ENCODE results near the gene HOMEZ.
A peak's percentile ranks its signal among the peaks of the same experiment; 100 is the strongest.
"Not testable (repeated sequence)": the region's sequence is repeated elsewhere in the genome, so short reads cannot be mapped to it uniquely, and the experiment has no call there.

HOMEZ gene, protein sequence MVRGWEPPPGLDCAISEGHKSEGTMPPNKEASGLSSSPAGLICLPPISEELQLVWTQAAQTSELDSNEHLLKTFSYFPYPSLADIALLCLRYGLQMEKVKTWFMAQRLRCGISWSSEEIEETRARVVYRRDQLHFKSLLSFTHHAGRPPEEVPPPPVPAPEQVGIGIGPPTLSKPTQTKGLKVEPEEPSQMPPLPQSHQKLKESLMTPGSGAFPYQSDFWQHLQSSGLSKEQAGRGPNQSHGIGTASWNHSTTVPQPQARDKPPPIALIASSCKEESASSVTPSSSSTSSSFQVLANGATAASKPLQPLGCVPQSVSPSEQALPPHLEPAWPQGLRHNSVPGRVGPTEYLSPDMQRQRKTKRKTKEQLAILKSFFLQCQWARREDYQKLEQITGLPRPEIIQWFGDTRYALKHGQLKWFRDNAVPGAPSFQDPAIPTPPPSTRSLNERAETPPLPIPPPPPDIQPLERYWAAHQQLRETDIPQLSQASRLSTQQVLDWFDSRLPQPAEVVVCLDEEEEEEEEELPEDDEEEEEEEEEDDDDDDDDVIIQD

DNA sequence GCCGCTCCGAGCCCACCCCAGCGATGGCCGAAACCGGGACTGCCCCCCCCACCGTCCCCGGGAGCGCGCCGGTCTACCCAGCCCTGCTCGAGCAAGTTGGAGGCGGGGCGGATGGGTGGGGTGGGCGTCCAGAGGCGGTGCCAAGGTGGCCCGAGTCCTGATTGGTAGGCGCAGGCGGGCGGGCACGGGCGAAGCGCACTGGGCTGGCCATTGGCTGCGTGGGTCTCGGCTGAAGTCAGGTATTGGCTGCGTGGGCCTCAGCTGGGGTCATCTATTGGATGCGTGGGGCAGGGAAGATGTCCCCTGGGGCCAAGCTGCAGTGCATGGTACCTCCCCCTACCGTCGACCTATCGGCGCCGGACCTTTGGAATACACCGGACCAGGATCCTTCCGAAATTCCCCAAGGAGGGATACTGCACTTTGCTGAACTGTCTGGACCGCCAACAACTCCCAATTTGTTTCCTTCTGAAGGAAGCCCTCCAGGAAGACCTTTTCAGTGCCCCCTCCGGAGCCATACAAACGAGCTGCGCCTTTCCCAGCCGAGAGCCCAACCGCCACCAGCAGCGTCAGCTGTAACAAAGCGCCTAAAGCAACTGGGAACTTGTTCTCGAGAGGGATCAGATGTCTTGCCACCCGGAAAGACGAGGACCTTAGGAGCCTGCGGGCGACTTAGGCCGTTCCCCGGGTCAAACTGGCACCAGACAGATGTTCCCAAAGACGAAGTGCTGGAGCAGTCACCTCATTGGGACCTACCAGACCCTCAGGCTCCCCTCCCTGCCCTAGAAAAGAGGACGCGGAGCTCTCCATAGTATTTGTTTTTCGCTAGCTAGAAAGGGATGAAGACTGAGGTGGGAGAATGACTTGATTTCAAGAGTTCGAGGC, at the start of gene HOMEZ:
Gene HOMEZ (minus strand): TSS at position 113 of the 882 bp plus-strand sequence. CDS start 180 bp downstream, outside the sequence.
- DNase-seq, result peak; percentile 98

DNA sequence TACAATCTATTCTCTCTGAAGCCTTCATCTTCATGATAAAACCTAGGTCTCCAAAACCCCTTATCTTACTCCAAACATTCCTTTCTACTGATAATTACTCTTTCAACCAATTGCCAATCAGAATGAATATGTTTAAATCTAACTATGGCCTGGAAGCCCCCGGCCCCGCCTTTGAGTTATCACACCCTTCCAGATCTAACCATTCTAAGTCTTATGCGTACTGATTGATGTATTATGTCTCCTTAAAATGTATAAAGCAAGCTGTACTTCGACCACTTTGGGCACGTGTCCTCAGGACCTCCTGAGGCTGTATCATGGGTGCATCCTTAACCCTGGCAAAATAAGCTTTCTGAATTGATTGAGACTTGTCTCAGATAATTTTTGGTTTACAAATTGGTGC, 49.7 kb upstream of the HOMEZ start:
- DNase-seq, result no peak

DNA sequence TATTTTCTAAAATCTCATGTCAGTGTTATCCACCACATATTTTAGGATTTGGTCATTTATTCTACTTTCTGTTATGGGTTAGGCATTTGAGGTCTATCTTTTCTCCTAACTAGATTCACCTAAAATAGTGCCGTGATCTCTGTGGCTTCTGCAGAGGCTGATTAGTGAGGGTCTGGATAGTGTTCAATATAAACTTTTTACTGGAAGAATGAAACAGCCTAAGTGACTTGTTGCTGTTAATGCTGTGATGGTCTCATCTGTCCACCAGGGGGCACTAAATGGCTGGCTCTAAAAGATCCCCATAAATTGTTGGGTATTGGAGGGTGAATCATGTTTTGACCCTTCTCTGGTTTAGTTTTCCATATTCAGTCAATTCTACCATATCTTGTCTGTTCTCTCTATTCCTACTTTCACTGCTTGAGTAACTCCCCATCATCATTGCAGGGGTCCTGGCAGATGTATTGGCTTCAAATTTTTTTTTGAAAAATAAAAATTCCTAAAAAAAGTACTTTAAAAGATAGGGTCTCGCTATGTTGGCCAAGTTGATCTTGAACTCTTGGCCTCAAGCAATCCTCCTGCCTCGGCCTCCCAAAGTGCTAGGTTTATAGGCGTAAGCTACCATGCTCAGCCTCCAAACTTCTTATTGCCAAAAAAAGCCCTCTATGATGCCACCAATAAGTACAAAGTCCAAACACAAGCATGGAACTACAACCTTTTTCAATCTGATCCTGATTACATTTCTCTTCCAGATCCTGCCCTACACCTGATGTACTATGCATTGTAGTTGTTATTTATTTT, 42.2 kb upstream of the HOMEZ start:
- DNase-seq, result peak; percentile 72

DNA sequence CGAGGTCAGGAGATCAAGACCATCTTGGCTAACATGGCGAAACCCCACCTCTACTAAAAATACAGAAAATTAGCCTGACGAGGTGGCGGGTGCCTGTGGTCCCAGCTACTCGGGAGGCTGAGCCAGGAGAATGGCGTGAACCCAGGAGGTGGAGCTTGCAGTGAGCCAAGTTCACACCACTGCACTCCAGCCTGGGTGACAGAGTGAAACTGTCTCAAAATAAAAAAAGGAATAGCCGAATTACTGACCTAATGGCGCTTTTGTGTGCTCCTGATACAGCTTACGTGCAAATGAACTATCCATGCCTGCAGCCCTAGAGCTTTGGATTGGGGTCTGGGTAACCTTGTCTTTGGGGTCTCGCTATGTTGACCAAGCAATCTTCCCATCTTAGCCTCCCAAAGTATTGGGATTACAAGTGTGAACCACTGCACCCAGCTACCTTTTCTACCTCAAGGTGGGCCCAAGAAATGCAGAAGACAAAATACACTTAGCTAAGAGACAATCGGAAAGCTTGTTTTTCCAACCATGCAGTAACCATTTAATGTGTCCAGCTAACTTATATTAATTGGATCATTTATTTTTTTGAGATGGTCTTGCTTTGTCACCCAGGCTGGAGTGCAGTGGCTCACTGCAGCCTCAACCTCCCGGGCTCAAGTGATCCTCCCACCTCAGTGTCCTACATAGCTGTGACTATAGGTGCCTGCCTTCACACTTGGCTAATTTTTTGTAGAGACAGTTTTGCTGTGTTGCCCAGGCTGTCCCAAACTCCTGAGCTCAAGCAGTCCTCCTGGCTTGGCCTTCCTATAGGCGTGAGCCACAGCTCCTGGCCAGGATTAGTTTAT, 40.8 kb upstream of the HOMEZ start:
- no peak for DNase-seq

DNA sequence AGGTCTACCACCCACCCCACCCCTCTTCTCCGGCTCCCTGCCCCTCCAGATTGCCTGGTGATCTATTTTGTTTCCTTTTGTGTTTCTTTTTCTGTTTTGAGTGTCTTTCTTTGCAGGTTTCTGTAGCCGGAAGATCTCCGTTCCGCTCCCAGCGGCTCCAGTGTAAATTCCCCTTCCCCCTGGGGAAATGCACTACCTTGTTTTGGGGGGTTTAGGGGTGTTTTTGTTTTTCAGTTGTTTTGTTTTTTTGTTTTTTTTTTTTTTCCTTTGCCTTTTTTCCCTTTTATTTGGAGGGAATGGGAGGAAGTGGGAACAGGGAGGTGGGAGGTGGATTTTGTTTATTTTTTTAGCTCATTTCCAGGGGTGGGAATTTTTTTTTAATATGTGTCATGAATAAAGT, 39.8 kb upstream of the HOMEZ start:
- DNase-seq, result not testable (repeated sequence)

DNA sequence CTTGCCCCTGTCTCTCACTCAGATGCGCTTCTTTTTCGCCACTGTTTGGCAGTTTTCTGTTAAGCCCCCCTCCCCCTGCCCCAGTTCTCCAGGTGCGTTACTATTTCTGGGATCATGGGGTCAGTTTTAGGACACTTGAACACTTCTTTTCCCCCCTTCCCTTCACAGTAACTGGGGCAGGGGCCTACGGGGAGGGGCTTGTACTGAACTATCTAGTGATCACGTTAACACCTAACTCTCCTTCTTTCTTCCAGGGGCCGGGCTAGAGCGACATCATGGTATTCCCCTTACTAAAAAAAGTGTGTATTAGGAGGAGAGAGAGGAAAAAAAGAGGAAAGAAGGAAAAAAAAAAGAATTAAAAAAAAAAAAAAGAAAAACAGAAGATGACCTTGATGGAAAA, 39.1 kb upstream of the HOMEZ start:
- no peak for DNase-seq

DNA sequence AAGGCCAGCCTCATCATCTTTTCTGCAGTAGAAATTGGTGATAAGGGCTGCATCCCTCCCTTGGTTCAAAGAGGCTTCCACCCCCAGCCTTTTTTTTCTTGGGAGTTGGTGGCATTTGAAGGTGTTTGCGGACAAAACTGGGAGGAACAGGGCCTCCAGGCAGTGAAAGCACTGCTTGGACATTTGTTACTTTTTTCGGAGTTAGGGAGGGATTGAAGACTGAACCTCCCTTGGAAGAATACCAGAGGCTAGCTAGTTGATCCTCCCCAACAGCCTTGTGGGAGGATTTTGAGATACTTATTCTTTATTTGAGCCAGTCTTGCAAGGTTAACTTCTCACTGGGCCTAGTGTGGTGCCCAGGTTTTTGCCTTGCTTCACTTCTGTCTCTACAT, 38.5 kb upstream of the HOMEZ start:
- DNase-seq, result no peak

DNA sequence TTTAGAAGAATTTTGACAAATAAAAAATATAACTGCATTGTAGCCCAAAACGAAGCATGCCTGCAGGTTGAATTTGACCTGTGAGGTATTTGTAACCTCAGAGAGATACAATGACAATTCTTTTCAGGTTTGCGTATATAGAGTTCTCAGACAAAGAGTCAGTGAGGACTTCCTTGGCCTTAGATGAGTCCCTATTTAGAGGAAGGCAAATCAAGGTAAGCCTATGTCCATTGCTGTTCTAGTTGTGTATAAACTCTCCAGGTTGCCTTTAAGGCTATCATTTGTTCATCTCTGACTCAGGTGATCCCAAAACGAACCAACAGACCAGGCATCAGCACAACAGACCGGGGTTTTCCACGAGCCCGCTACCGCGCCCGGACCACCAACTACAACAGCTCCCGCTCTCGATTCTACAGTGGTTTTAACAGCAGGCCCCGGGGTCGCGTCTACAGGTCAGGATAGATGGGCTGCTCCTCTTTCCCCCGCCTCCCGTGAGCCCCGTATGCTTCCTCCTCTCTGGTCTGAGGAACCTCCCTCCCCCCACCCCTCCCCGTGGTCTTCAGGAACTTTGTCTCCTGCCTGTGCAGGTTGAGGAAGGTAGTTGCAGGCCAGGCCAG, 38.0 kb upstream of the HOMEZ start:
- no peak for DNase-seq

DNA sequence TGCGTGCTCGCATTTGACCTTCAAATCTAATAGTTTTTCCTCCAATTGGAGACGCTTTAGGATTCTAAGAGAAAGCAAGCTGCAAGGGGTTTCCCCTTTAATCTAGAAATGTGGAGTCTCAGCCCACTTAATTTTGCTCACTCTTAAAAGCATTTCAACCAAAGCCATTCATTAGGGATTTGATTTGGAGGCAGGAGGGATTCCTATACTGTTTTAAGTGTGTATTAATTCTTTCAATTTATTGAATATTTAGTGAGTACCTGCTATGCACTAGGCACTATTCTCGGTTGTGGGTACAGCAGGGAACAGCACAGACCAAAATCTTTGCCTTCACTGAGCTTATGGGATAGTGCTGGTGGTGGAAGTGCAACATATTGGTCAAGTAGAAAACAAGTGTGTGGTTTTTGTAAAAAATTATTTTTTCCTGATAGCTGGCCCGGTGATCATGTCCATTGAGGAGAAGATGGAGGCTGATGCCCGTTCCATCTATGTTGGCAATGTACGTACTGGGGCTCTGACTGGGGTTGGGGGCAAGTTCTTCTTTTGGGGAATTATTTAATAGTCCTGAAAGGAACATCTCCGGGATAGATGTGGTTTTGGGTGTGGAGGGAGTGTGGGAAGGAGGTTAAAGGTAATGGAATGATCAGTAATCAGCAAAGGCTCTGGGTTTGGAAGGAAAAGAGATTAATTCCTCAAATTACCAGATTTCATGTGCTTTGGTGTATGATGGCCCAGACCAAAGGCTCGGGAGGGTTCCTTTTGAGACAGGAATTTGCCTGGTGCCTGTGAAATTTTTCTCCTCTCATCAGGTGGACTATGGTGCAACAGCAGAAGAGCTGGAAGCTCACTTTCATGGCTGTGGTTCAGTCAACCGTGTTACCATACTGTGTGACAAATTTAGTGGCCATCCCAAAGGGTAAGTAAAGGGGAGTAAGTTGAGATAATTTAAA, 36.9 kb upstream of the HOMEZ start:
- no peak for DNase-seq

DNA sequence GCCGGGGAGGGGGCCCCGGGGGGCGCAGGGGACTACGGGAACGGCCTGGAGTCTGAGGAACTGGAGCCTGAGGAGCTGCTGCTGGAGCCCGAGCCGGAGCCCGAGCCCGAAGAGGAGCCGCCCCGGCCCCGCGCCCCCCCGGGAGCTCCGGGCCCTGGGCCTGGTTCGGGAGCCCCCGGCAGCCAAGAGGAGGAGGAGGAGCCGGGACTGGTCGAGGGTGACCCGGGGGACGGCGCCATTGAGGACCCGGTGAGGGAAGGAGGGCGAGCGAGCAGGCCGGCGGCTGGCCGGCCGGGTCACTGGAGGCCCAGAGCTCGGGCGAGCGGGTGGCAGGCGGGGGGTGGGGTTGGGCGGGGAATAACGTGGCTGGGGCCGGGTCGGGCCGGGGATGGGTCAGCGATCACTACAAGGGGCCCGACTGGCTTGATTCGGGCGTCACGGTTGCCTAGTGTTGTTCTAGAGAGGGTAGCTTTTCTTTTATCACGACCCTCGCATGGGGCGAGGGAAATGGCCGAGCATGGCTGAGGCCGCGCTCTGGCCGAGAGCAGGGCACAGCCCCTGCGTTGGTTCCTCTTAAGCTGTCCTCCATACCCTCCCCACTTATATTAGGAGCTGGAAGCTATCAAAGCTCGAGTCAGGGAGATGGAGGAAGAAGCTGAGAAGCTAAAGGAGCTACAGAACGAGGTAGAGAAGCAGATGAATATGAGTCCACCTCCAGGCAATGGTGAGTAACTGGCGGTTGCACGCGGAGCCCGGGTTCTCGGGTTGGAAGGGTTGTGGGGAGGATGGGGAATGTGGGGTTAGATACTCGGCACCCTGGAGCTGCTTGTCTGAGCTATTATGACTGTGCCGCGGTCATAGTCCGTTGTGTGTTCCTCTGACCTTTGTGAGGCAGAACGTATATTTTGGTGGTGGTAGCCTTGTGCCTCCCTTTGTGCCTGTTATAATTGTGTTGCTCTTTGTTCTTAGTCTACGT, 35.9 kb upstream of the HOMEZ start:
- no peak for DNase-seq

DNA sequence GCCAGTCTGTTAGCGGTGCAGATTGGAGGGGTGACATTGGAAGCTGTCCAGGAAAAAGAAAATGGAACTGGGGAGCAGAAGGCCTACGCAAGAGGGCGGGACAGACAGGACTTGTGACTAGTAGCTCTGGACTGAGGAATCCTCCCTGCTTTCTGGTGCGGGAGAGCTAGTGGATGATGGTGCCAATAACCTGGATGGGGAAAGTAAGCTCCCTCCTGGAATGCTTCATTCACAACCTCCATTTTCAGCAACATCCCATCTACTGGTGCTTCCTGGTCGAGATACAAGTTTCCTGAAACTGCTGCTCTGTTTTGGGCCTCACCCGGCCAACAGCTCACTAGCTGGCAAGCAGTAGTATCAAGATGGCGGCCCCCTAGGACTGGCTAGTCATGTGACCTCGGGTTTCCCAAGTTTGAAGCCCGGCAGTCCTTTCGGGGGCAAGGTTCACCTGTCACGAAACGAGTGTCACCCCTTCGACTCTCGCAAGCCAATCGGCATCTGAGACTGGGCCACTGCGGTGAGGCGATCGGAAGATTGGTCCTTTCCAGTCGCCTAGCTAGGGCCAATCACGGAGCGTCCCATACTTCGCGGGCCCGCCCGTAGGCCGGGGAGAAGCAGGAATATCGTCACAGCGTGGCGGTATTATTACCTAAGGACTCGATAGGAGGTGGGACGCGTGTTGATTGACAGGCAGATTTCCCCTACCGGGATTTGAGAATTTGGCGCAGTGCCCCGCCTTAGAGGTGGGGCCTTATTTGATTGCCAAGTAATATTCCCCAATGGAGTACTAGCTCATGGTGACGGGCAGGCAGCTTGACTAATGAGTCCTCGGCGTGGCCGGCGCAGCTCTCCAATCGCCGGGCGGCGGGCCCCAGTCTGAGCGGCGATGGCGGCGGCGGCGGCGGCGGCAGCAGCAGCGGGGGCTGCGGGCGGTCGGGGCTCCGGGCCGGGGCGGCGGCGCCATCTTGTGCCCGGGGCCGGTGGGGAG, 34.9 kb upstream of the HOMEZ start, which contains the start of gene PABPN1:
Gene PABPN1 (plus strand): TSS at position 874 of the 988 bp plus-strand sequence. CDS start 13 bp downstream, at position 887.
- DNase-seq, result peak; percentile 99

DNA sequence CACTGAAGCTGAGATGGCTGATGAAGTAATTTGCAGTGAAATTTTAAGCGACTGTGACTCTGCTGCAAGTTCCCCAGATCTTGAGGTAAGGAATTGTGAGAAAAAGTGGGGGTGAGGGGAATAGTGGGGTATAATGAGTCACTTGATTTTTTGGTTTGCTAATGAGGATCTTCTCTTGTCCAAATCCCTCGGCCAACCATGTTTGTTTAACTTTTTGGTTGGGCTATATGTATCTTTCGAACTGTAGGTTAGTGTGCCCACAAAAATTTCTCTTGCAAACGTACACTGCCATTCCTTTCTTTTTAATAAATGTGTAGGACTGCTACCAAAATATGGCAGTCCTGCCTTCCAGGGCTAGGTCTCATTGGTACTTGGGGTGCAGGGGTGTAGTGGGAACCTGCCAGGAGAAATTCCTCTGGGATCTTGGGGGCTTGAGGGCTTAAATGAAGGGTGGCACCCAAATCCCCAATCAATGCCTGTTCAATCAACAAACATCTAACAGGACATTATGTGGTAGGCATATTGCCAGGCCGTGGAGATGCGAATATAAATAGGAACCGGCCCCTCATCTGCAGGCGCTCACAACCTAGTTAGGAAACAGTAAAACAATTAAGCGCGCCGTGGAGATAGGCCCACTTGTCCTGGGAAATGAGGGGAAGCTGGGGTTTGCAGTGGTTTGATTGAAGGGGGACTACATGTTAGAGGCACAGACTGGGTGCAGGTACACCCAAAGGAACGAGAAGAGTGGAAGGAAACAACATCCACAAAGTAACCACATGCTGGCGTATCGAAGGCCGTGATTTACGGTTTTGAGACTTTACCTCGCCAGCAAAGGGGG, 34.0 kb upstream of the HOMEZ start:
- no peak for DNase-seq

DNA sequence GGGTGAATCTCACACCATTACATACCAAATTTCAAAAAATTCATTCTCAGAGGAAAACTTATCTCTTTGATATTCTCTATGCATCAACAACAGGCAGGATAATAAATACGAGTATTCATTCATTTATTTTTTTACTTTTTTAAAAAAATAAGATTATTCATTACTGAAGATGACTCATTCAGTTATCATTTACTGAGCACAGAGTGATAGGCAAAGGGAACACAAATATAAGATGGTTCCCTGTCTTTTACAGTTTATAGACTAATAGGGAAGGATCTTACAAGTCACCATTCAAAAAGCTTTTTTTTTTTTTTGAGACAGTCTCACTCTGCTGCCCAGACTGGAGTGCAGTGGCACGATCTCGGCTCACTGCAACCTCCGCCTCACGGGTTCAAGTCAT, 30.4 kb upstream of the HOMEZ start:
- DNase-seq, result no peak

DNA sequence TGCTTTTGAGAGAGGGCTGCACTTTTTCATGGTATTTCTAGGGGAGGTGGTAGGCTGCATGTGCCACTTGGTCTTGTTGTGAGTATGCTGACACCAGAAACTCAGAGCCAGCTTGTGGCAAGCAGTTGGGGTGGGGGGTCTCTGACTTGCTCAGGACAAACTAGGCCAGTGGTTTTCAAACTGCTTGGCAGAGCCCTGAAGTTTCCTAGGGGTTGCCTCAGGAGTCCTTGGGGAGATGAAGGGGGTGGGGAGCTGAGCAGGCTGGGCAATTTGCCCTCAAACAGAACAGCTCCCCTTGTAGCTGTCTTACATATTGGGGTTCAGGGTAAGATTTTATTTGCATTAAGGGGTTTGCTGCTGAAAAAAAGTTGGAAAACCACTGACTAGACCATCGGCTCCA, 24.6 kb upstream of the HOMEZ start:
- DNase-seq, result no peak

DNA sequence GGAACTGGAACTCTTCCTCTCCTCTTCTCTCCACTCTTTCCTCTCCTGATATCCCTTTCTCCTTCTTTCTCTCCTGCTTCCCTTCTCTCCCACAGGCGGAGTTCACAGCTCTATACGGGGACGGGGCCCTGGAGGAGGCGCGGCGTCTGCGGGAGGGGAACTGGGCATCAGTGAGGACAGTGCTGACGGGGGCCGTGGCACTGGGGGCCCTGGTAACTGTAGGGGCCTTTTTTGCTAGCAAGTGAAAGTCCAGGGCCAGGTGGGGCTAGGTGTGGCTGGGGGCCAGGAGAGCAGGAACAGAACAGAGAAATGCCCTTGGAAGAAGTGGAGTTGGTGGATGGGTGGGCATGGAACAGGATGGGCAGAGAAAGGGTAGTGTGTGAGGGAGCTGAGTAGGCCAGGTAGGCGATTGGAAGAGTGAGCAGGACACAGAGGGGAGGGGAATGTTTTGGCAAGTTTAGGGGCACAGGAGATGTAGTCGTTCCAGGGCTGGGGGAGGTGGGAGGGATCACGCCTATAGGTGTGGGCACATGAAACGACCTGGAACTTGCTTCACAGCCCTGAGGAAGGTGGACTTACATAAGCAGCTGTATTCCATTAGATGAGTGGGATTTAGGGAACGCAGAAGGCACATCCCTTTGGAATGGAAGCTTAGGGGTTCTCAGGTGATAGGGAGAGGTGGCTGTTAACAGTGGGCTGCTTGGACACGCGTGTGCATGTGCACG, 23.0 kb upstream of the HOMEZ start:
- no peak for DNase-seq

Data from NCI-H1105 (cell line).